Measurements from ENCODE around the gene CARMIL1.
"Not testable (repeated sequence)": the region's sequence is repeated elsewhere in the genome, so short reads cannot be mapped to it uniquely, and the experiment has no call there.

CARMIL1 gene

DNA sequence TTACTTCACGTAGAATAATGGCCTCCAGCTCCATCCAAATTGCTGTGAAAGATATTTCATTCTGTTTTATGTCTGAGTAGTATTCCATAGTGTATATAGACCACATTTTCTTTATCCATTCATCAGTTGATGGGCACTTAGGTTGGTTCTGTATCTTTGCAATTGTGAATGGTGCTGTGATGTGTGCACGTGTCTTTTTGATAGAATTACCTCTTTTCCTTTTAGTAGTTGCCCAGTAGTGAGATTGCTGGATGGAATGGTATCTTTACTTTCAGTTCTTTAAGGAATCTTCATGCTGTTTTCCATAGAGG is 91.8 kb downstream of the CARMIL1 start:
- ATAC-seq: no peak

GRCh38 chr6:25375125-25375524 is 96.0 kb downstream of the CARMIL1 start:
- TF ChIP-seq PATZ1 (CRISPR knock-in tag; IDR thresholded peaks at IDR 0.05; ENCODE audit: borderline replicate concordance): no peak
- no peak for TF ChIP-seq TCF4 (CRISPR knock-in tag; IDR thresholded peaks at IDR 0.05; ENCODE audit: borderline replicate concordance)
- TF ChIP-seq POU6F1 (CRISPR knock-in tag; IDR thresholded peaks at IDR 0.05; ENCODE audit: borderline replicate concordance, low read depth): no peak
- no peak for TF ChIP-seq PPARA (CRISPR knock-in tag; IDR thresholded peaks at IDR 0.05; ENCODE audit: borderline replicate concordance)
- TF ChIP-seq ESRRG (CRISPR knock-in tag; IDR thresholded peaks at IDR 0.05): no peak
- no peak for TF ChIP-seq ZNF70 (CRISPR knock-in tag; IDR thresholded peaks at IDR 0.05)
- TF ChIP-seq SNAI2 (CRISPR knock-in tag; IDR thresholded peaks at IDR 0.05): no peak
- TF ChIP-seq GLIS3 (CRISPR knock-in tag; IDR thresholded peaks at IDR 0.05): no peak
- TF ChIP-seq TOX (CRISPR knock-in tag; IDR thresholded peaks at IDR 0.05; ENCODE audit: borderline replicate concordance): no peak
- TF ChIP-seq ZNF565 (CRISPR knock-in tag; conservative IDR thresholded peaks at IDR 0.05; ENCODE audit: low read depth): no peak

More for the DNA sequence above, 91.8 kb downstream of the CARMIL1 start:
- TF ChIP-seq ZFP30 (CRISPR knock-in tag; IDR thresholded peaks at IDR 0.05) (no peak), ESRRG (CRISPR knock-in tag; IDR thresholded peaks at IDR 0.05) (no peak), ZNF70 (CRISPR knock-in tag; IDR thresholded peaks at IDR 0.05) (no peak), RARB (CRISPR knock-in tag; IDR thresholded peaks at IDR 0.05) (no peak), CSDC2 (CRISPR knock-in tag; IDR thresholded peaks at IDR 0.05) (no peak), TCF4 (CRISPR knock-in tag; IDR thresholded peaks at IDR 0.05; ENCODE audit: borderline replicate concordance) (no peak), BACH2 (CRISPR knock-in tag; IDR thresholded peaks at IDR 0.05; ENCODE audit: borderline replicate concordance) (no peak)
- TF ChIP-seq, protein P1, sequence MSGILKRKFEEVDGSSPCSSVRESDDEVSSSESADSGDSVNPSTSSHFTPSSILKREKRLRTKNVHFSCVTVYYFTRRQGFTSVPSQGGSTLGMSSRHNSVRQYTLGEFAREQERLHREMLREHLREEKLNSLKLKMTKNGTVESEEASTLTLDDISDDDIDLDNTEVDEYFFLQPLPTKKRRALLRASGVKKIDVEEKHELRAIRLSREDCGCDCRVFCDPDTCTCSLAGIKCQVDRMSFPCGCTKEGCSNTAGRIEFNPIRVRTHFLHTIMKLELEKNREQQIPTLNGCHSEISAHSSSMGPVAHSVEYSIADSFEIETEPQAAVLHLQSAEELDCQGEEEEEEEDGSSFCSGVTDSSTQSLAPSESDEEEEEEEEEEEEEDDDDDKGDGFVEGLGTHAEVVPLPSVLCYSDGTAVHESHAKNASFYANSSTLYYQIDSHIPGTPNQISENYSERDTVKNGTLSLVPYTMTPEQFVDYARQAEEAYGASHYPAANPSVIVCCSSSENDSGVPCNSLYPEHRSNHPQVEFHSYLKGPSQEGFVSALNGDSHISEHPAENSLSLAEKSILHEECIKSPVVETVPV (CRISPR knock-in tag; IDR thresholded peaks at IDR 0.05): no peak

GRCh38 chr6:25377664-25378063 is 98.5 kb downstream of the CARMIL1 start:
- ATAC-seq: no peak
- TF ChIP-seq BACH2 (CRISPR knock-in tag; IDR thresholded peaks at IDR 0.05; ENCODE audit: borderline replicate concordance) (no peak), ESRRG (CRISPR knock-in tag; IDR thresholded peaks at IDR 0.05) (no peak), ZFP30 (CRISPR knock-in tag; IDR thresholded peaks at IDR 0.05) (no peak), ZNF8 (CRISPR knock-in tag; IDR thresholded peaks at IDR 0.05) (no peak), ZC3H10 (CRISPR knock-in tag; IDR thresholded peaks at IDR 0.05) (no peak)

More at GRCh38 chr6:25375125-25375524, 96.0 kb downstream of the CARMIL1 start:
- ATAC-seq: no peak

GRCh38 chr6:25381077-25381476 is 101.9 kb downstream of the CARMIL1 start:
- ATAC-seq: no peak

GRCh38 chr6:25382476-25382875 is 103.3 kb downstream of the CARMIL1 start:
- not testable (repeated sequence) for ATAC-seq

More at GRCh38 chr6:25381077-25381476, 101.9 kb downstream of the CARMIL1 start:
- TF ChIP-seq ZFP3 (CRISPR knock-in tag; IDR thresholded peaks at IDR 0.05) (no peak), TOX (CRISPR knock-in tag; IDR thresholded peaks at IDR 0.05; ENCODE audit: borderline replicate concordance) (no peak), ESRRG (CRISPR knock-in tag; IDR thresholded peaks at IDR 0.05) (no peak), ARNTL (CRISPR knock-in tag; IDR thresholded peaks at IDR 0.05; ENCODE audit: borderline replicate concordance, low read depth) (no peak), ZC3H10 (CRISPR knock-in tag; IDR thresholded peaks at IDR 0.05) (no peak), PATZ1 (CRISPR knock-in tag; IDR thresholded peaks at IDR 0.05; ENCODE audit: borderline replicate concordance) (no peak), BACH2 (CRISPR knock-in tag; IDR thresholded peaks at IDR 0.05; ENCODE audit: borderline replicate concordance) (no peak), ZNF70 (CRISPR knock-in tag; IDR thresholded peaks at IDR 0.05) (no peak), PPARA (CRISPR knock-in tag; IDR thresholded peaks at IDR 0.05; ENCODE audit: borderline replicate concordance) (no peak), ISL1 (CRISPR knock-in tag; IDR thresholded peaks at IDR 0.05) (no peak)
- TF ChIP-seq, protein P1 (CRISPR knock-in tag; IDR thresholded peaks at IDR 0.05): no peak
